Activated CD8-positive, alpha-beta memory T cell treated with anti-CD3 and anti-CD28 coated beads for 4 hours (primary cell): ENCODE measurements around the gene TTC38.
A peak's percentile ranks its signal among the peaks of the same experiment; 100 is the strongest.
"Not testable (repeated sequence)": the region's sequence is repeated elsewhere in the genome, so short reads cannot be mapped to it uniquely, and the experiment has no call there.

ENCODE experiments used
- DNase-seq, 2 donors: peaks; one replicate each; pipeline ENCODE4 v3.0.0-alpha.2; 2020; ENCODE audit warnings: low read depth in 2 of 2

TTC38 gene

GRCh38 chr22:46296257-46297150 lies 28.7 kb downstream of the TTC38 start, which contains the start of gene GTSE1:
GTSE1 (plus strand) TSS chr22:46296870; CDS start chr22:46297401, 531 bp downstream.
- peak; percentile 94 to 95 for DNase-seq

- no peak for DNase-seq
These were observed 29.5 kb downstream of the TTC38 start for GRCh38 chr22:46297151-46297812.

GRCh38 chr22:46299101-46299500 lies 31.3 kb downstream of the TTC38 start:
- no peak for DNase-seq

- no peak for DNase-seq
These were observed 32.7 kb downstream of the TTC38 start for GRCh38 chr22:46300491-46300890.

GRCh38 chr22:46303347-46303965 lies 35.6 kb downstream of the TTC38 start:
- no peak for DNase-seq

- no peak for DNase-seq
These were observed 40.6 kb downstream of the TTC38 start for GRCh38 chr22:46308283-46308988.

GRCh38 chr22:46309526-46310085 lies 41.8 kb downstream of the TTC38 start:
- no peak for DNase-seq

GRCh38 chr22:46312056-46312455 lies 44.2 kb downstream of the TTC38 start:
- no peak for DNase-seq

GRCh38 chr22:46312848-46313247 lies 45.0 kb downstream of the TTC38 start:
- DNase-seq: not testable (repeated sequence)

- no peak for DNase-seq
These were observed 48.2 kb downstream of the TTC38 start for GRCh38 chr22:46315976-46316375.

- DNase-seq: no peak
These were observed 49.8 kb downstream of the TTC38 start for GRCh38 chr22:46317646-46318045.

- no peak for DNase-seq
These were observed 50.8 kb downstream of the TTC38 start for GRCh38 chr22:46318576-46318975.

- no peak for DNase-seq
These were observed 51.5 kb downstream of the TTC38 start for GRCh38 chr22:46319319-46319718.

GRCh38 chr22:46320166-46320710 lies 52.4 kb downstream of the TTC38 start:
- DNase-seq: no peak

- DNase-seq: no peak
These were observed 53.0 kb downstream of the TTC38 start for GRCh38 chr22:46320716-46321386.

- DNase-seq: no peak
These were observed 54.9 kb downstream of the TTC38 start for GRCh38 chr22:46322711-46323110.

- no peak for DNase-seq
These were observed 55.4 kb downstream of the TTC38 start for GRCh38 chr22:46323162-46323561.

GRCh38 chr22:46326066-46326680 lies 58.4 kb downstream of the TTC38 start:
- DNase-seq: no peak

GRCh38 chr22:46327691-46328465 lies 60.1 kb downstream of the TTC38 start:
- DNase-seq: no peak
